IPS-20b (cell line): ENCODE measurements around the gene DHX40.
"Not testable (repeated sequence)": the region's sequence is repeated elsewhere in the genome, so short reads cannot be mapped to it uniquely, and the experiment has no call there.

ENCODE experiments used
- H3K27ac ChIP-seq: one replicate; pipeline ENCODE4 v1.5.1; 2013; ENCODE audit warnings: low read length
- H3K27me3 ChIP-seq: 2 replicates; pipeline ENCODE4 v1.6.1; 2013; ENCODE audit warnings: mild to moderate bottlenecking, low read length, inconsistent platforms; ENCODE audit not compliant: insufficient read depth
- H3K36me3 ChIP-seq: 2 replicates; pipeline ENCODE4 v1.6.1; 2013; ENCODE audit warnings: low read depth, mild to moderate bottlenecking, inconsistent platforms, low read length, moderate library complexity; ENCODE audit not compliant: insufficient read depth
- H3K4me1 ChIP-seq: 2 replicates; pipeline ENCODE4 v1.6.1; 2013; ENCODE audit warnings: mild to moderate bottlenecking, control low read depth, inconsistent platforms, low read length, moderate library complexity; ENCODE audit not compliant: insufficient read depth
- H3K4me3 ChIP-seq: 2 replicates; pipeline ENCODE4 v1.5.1; 2013; ENCODE audit warnings: mild to moderate bottlenecking, low read length, inconsistent platforms
- H3K9ac ChIP-seq: 2 replicates; pipeline ENCODE4 v1.6.1; 2013; ENCODE audit warnings: low read depth, mild to moderate bottlenecking, inconsistent platforms, low read length, moderate library complexity
- H3K9me3 ChIP-seq: 2 replicates; pipeline ENCODE4 v1.6.1; 2013; ENCODE audit warnings: mild to moderate bottlenecking, low read depth, low read length, inconsistent platforms; ENCODE audit not compliant: insufficient read depth

The DHX40 gene

GRCh38 chr17:59565959-59566324 lies 532 bp downstream of the DHX40 start:
- Histone ChIP-seq H3K9ac (peak overlapping the region; percentile 78; the same call in 1 of the 2 replicates), H3K4me1 (peaks cover 4% of the 10 kb centered on the region; the same call in 1 of the 2 replicates), H3K4me3 (peak overlapping the region; percentile 97), H3K27ac (no peak overlapping the region), H3K36me3 (peaks cover 4% of the 10 kb centered on the region), H3K9me3 (peaks cover 9% of the 10 kb centered on the region), H3K27me3 (peaks cover 18% of the 10 kb centered on the region)

GRCh38 chr17:59569151-59569550 lies 3.7 kb downstream of the DHX40 start:
- H3K36me3 ChIP-seq = peaks cover 18% of the 10 kb centered on the region
- not testable (repeated sequence) for H3K9ac ChIP-seq, H3K4me3 ChIP-seq, H3K4me1 ChIP-seq, H3K27ac ChIP-seq, H3K9me3 ChIP-seq
- peaks cover 11% of the 10 kb centered on the region for H3K27me3 ChIP-seq

- H3K27me3 ChIP-seq = no peaks in the 10 kb centered on the region
- H3K9me3 ChIP-seq = no peaks in the 10 kb centered on the region
- H3K36me3 ChIP-seq = peaks cover 18% of the 10 kb centered on the region
- H3K4me3 ChIP-seq = no peak overlapping the region
- no peaks in the 10 kb centered on the region for H3K4me1 ChIP-seq
- H3K9ac ChIP-seq = no peak overlapping the region
- no peak overlapping the region for H3K27ac ChIP-seq
These were observed 7.0 kb downstream of the DHX40 start for GRCh38 chr17:59572301-59572924.

GRCh38 chr17:59584168-59584567 lies 18.8 kb downstream of the DHX40 start:
- H3K9me3 ChIP-seq, H3K4me3 ChIP-seq, H3K27ac ChIP-seq, H3K9ac ChIP-seq, H3K36me3 ChIP-seq, H3K4me1 ChIP-seq, H3K27me3 ChIP-seq: not testable (repeated sequence)

- Histone ChIP-seq H3K9ac (no peak overlapping the region), H3K27me3 (no peaks in the 10 kb centered on the region), H3K9me3 (no peaks in the 10 kb centered on the region), H3K36me3 (peaks cover 48% of the 10 kb centered on the region), H3K4me3 (no peak overlapping the region), H3K27ac (no peak overlapping the region), H3K4me1 (0 out of 2 replicates have a peak, but pooled peaks cover 3% of the 10 kb centered on the region)
These were observed 34.8 kb downstream of the DHX40 start for GRCh38 chr17:59600169-59600568.

- no peak overlapping the region for H3K27ac ChIP-seq
- no peaks in the 10 kb centered on the region for H3K27me3 ChIP-seq
- H3K9ac ChIP-seq = no peak overlapping the region
- 0 out of 2 replicates have a peak, but pooled peaks cover 3% of the 10 kb centered on the region for H3K4me1 ChIP-seq
- no peaks in the 10 kb centered on the region for H3K9me3 ChIP-seq
- H3K4me3 ChIP-seq = no peak overlapping the region
- peaks cover 58% of the 10 kb centered on the region for H3K36me3 ChIP-seq
These were observed 35.7 kb downstream of the DHX40 start for GRCh38 chr17:59601130-59601529.

GRCh38 chr17:59607061-59607460 lies 41.7 kb downstream of the DHX40 start:
- H3K9ac ChIP-seq = no peak overlapping the region
- no peak overlapping the region for H3K27ac ChIP-seq
- peaks cover 66% of the 10 kb centered on the region for H3K36me3 ChIP-seq
- H3K4me1 ChIP-seq = no peaks in the 10 kb centered on the region
- H3K9me3 ChIP-seq = no peaks in the 10 kb centered on the region
- no peak overlapping the region for H3K4me3 ChIP-seq
- H3K27me3 ChIP-seq = no peaks in the 10 kb centered on the region

GRCh38 chr17:59607817-59608403 lies 42.5 kb downstream of the DHX40 start:
- H3K4me1 ChIP-seq = no peaks in the 10 kb centered on the region
- H3K27ac ChIP-seq = no peak overlapping the region
- H3K4me3 ChIP-seq = no peak overlapping the region
- H3K9ac ChIP-seq = no peak overlapping the region
- H3K27me3 ChIP-seq = no peaks in the 10 kb centered on the region
- no peaks in the 10 kb centered on the region for H3K9me3 ChIP-seq
- peaks cover 57% of the 10 kb centered on the region for H3K36me3 ChIP-seq

- H3K4me1 ChIP-seq = peaks cover under 1% of the 10 kb centered on the region; the same call in 1 of the 2 replicates
- no peaks in the 10 kb centered on the region for H3K27me3 ChIP-seq
- H3K36me3 ChIP-seq = peaks cover 24% of the 10 kb centered on the region
- no peaks in the 10 kb centered on the region for H3K9me3 ChIP-seq
- no peak overlapping the region for H3K27ac ChIP-seq
- no peak overlapping the region for H3K4me3 ChIP-seq
- H3K9ac ChIP-seq = no peak overlapping the region
These were observed 46.1 kb downstream of the DHX40 start for GRCh38 chr17:59611503-59611902.

GRCh38 chr17:59616253-59616920 lies 51.0 kb downstream of the DHX40 start:
- Histone ChIP-seq H3K36me3 (peaks cover 1% of the 10 kb centered on the region; the same call in 1 of the 2 replicates), H3K27ac (no peak overlapping the region), H3K27me3 (no peaks in the 10 kb centered on the region), H3K9ac (no peak overlapping the region), H3K4me1 (peaks cover 9% of the 10 kb centered on the region), H3K4me3 (no peak overlapping the region), H3K9me3 (no peaks in the 10 kb centered on the region)

GRCh38 chr17:59617156-59617732 lies 51.8 kb downstream of the DHX40 start:
- H3K4me1 ChIP-seq = peaks cover 17% of the 10 kb centered on the region
- H3K27me3 ChIP-seq = no peaks in the 10 kb centered on the region
- peak overlapping the region; percentile 95; the same call in 1 of the 2 replicates for H3K9ac ChIP-seq
- H3K4me3 ChIP-seq = peak overlapping the region; percentile 93
- H3K27ac ChIP-seq = no peak overlapping the region
- no peaks in the 10 kb centered on the region for H3K9me3 ChIP-seq
- no peaks in the 10 kb centered on the region; the same call in 1 of the 2 replicates for H3K36me3 ChIP-seq

- Histone ChIP-seq H3K9ac (peak overlapping the region; percentile 95), H3K4me1 (peaks cover 17% of the 10 kb centered on the region), H3K27ac (peak overlapping the region; percentile 88), H3K27me3 (no peaks in the 10 kb centered on the region), H3K9me3 (no peaks in the 10 kb centered on the region), H3K36me3 (no peaks in the 10 kb centered on the region; the same call in 1 of the 2 replicates), H3K4me3 (peak overlapping the region; percentile 93)
These were observed 53.6 kb downstream of the DHX40 start for GRCh38 chr17:59619035-59619297.
